A172 (cell line): Measurements from ENCODE around the gene TMEM221. TPM values are rescaled to one million over a fixed set of nuclear protein-coding genes. Genes with fewer than 3 reads are reported as not detected.

Experiments used
- DNase-seq: peaks from one replicate; pipeline ENCODE4 v3.0.0-alpha.2; 2015; ENCODE audit warnings: low spot score
- total RNA-seq: library from RNA; depleted of rRNA; stranded (reverse); fragments of >200 nt; shearing (Covaris generic); gene quantifications from 2 replicates; pipeline ENCODE4 v1.2.3, GENCODE V29; 2014

The TMEM221 gene
- total RNA-seq, 1 experiment from 2014 or later: not detected

DNA sequence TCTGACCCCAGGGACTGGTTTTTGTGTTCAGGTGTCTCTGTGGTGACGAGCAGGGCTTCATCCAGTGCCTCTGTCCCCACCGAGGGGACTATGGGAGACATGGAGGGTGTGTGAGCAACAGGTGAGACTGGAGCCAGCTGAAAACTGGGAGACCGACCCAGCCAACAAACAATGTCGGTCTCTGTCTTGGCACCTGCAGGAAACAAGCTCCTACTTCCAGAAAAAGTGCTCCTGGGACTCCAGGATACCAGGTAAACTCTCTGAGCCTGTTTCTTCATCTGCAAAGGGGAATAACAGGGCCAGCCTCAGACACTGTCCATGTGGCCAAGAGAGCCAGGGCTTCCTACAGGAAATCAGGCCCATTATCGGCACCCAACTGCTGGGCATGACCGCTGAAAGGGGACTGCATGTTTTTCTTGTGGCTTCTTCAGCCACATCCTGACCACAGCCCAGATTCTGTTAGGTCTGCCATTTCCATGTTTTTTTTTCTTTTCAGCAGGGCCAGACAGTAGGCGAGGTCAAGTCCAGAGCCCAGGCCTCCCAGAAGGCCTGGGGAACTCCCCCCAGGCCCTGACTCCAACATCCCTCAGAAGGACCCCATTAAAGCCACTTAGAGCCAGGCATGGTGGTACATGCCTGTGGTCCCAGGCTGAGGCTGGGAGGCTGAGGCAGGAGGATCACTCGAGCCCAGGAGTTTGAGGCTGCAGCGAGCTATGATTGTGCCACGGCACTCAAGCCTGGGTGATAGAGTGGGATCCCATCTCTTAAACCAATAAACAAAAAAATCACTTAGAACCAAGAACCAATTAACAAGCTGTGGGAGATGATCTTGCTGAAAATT is 42.2 kb downstream of the TMEM221 start:
- DNase-seq: peak; percentile 90

DNA sequence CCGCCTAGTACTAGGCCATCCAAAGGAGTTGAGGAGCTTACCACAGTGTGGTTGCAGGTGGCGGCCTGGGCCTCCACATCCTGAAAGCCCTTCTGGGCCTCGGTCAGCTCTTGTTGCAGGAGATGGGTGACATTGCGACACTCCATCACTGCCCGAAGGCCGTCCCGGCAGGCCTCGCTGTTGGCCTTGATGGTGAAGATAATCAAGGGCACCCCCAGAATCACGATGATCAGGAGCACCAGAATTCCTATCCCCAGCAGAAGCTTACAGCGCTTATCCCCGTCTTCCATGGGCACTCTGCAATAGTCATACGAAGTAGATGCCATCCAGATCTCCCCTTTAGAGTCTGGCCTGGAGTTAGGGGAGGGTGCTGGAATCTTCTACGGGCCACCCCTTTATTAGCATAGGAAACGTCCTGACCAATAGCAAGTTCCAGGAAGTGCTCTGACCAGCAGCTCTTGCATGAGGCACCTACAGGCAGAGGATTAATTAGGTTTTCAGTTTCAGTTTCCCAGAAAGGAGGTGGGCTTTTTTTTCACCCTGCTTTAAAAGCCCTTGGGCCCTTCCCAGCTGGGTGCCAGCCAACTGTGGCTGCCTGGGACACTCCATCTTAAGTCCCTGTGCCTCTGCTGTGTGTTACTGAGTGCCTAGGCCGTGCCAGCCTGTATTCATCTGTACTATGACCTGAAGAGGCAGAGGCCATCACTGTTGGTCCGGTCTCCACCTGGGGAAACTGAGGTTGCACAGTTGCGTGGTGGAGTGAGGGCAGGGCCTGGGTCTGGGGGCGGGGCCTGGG is 43.0 kb downstream of the TMEM221 start, which contains the start of gene BST2:
BST2 (minus strand) TSS at position 381 of the 796 bp plus-strand sequence; CDS start at position 326, 55 bp downstream.
- peak; percentile 64 for DNase-seq

DNA sequence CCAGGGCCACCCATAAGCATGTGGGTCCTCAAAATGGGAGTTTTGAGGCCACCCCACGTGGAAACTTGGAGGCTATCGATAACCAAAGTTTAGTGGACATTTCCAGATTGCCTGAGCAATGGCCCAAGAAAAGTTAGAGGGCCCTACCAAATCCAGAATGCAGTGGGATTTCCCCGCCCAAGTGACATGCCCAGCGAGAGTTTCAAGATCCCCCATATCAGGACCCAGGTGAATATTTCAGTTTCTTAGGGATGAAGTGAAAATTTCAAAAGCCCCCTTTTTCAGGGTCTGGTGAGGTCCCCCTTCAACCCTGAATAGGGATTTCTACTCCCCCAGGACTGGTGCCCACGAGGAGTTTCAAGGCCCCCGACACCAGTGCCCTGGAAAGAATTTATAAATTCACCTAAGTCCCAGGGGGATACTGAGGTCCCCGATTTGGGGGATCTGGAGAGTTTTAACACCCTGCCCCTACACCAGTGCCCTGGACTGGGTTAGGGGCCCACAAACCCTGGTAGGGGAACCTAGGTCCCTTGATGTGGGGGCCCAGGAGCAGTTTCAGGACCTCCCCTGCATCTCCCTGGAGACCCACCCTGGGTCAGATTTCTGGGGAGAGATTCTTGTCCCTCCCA is 43.7 kb downstream of the TMEM221 start:
- DNase-seq: no peak

DNA sequence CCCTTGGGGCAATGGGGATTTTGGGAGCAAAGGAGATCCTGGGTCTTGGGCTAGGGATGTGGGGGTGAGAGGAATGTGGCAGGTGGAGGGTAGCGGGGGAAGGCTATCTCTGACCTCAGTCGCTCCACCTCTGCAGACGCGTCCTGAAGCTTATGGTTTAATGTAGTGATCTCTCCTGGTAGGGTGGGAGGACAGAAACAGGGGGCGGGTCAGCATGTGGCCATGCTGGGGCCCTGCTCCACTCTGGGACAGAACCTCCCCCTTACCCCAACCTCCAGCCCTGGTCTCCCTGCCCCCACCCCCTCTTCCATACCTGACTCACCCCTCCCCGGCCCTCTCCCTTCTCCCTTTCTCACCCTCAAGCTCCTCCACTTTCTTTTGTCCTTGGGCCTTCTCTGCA is 44.5 kb downstream of the TMEM221 start:
- no peak for DNase-seq

DNA sequence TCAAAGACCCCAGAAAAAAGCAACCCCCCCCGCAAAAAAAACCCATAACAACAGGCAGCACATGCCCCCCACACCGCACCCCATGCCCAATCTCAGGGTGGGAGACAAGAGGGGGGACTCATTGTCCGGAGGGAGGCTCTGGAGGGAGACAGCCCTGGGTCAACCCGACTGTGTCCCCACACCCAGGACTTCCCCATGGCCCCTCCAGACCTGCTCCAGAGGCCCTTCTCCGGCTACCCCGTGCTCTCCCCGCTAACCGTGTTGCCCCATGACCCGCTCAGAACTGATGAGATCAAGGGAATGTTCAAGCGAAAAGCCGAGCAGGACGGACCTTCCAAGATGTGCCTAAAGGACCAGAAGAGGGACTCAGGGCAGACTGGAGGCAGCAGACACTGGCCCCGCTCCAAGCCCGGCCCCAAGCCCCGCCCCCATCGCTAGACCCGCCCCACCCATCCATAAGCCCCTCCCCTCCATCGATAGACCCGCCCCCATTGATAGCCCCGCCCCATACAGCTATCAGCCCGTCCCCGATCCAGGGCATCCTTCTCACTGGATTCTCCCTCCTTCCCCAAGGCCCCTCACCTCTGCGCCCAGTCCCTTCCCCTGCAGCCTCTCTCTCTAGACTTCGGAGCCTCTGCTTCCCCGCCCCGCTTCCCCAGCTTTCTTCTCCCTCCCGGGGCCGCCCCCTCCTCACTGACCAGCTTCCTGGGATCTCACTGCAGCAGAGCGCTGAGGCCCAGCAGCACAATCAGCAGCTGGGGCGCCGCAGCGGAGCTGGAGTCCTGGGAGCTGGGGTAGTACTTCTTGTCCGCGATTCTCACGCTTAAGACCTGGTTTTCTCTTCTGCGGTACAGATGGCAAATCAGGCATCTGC is 45.2 kb downstream of the TMEM221 start:
- DNase-seq: no peak

DNA sequence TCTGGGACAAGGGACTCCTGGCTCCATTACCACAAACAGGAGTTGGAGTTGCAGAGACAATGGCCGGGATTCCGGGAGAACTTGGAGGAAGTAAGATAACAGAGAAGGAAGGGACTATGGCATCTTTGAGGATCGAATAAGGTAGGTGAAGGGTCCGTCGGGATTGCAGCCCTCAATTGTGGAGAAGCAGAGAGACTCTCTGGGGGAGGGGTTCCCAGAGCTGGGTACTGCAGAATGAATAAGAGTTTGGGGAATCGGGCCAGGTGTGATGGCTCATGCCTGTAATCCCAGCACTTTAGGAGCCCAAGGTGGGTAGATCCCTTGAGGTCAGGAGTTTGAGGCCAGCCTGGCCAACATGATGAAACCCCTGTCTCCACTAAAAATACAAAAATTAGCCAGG is 46.8 kb downstream of the TMEM221 start:
- DNase-seq: no peak

DNA sequence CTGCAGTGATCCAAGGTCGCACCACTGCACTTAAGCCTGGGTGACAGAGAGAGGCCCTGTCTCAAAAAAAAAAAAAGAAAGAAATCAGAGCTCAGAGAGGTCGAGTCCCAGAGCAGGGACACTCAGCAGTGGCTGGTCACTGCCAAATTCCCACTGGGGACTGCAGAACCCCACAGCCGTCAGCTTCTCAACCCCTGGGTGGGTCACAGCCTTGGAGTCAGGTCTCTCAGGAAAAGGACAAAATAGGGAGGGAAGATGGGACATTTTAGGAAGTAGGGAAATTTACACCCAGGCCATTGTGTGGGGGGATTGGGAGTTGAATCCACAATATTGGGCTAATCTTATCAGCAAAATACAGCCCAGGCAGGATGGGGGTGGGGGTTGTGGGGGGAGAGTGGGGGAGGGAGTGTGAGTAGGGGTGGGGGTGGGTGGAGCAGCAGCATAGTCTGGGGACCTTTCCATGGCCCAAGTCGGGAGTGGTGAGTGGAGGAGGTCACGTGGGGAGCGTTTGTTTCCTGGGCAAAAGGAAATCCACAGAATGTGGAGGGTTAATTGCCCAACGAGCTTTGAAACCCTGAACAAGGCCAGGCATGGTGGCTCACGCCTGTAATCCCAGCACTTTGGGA is 49.5 kb downstream of the TMEM221 start:
- no peak for DNase-seq

DNA sequence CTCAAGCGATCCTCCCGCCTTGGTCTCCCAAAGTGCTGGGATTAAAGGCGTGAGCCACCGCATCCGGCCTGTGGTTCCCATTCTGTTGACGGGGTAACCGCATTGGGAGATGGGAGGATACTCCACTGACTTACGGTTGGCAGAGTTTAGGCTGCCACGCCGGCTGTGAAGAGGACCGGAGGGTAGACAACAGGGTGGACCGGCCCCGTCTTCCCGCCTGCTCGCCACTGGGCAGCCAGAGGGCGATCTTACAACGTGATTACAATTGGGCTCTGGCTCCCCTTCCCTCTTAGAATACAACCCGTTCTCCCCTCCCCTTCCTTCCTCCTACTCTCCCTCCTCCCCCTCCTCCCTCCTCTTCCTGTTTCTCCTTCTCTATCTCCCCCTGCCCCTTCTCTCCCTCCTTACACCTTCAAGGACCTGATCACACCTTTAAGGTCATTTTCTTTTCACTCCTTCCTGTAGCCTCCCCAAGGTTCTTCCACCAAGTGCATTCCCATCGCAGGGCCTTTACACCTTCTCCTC is 53.5 kb downstream of the TMEM221 start:
- DNase-seq: peak; percentile 60

DNA sequence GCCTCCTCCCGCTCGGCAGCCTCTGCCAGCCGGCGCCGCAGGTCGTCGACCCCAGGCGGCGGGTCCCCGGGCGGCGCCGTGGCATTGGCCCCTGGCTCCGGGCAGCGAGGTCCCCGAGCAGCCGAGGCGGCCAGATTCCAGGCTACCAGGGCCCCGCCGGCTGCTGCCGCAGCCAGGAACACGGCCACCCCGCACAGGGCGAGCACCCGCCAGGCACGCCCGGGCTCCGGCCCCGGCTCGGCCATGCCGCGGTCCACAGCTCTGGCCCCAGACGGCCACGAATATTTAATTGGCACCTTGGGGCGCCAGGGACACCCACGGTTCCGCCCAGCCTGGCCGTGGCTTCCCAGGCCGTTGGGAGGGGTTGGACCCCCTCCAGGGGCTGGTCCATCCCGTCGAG is 54.6 kb downstream of the TMEM221 start, which contains the start of gene CCDC194:
CCDC194 (minus strand) TSS at position 283 of the 400 bp plus-strand sequence; CDS start at position 245, 38 bp downstream.
- no peak for DNase-seq

DNA sequence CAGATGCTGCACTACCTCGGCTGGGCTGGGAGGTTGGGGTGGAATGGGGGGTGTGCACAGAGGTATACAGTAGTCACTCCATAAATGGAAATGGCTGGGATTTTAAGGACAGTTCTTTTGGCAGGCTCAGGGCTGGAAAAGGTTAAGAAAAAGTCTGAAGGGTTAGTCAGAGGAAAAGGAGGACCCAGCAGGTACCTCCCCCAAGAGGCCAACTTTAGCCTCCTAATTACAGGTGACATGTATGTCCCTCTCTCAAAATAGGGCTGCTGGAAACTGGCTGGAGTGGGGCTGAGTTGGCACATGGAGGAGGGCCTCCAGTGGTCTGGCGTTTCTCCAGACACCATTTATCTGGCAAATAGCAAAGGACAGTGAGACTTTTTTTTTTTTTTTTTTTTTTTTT is 55.5 kb downstream of the TMEM221 start:
- peak; percentile 42 for DNase-seq

DNA sequence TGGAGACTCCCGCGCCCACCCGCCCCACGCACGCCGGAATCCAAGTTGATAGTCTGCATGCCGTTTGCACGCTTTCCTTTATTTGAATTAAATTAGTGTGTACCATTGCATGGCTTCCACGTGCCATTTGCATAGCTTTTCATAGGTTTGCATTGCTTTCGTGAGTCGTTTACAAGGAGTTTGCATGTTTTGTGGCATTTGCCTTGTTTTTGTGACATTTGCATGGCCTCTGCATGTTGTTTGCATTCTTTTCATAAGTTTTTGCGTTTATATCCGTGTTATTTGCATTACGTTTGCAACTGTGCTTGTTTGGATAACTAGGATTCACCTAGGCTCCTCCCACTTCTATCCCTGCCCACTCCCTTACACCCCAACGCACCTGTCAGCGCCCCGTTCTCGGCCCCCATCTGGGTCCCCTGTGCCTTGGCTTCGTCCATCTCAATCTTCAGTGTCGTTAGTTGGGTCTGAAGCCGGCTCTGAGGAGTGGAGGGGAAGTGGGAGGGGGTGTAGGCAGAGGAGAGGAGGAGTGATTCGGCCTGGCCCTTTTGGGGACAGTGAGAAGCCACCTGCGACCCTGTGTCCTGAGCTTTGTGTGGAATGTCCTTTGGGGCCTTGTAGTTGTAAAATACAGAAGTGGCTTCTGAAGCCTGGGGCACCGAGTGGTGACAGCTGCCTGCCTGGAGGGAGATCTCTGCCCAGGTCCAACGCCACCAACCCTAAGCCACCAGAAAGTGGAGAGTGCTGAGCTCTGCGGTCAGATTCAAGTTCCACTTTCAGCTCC is 56.9 kb downstream of the TMEM221 start:
- no peak for DNase-seq

DNA sequence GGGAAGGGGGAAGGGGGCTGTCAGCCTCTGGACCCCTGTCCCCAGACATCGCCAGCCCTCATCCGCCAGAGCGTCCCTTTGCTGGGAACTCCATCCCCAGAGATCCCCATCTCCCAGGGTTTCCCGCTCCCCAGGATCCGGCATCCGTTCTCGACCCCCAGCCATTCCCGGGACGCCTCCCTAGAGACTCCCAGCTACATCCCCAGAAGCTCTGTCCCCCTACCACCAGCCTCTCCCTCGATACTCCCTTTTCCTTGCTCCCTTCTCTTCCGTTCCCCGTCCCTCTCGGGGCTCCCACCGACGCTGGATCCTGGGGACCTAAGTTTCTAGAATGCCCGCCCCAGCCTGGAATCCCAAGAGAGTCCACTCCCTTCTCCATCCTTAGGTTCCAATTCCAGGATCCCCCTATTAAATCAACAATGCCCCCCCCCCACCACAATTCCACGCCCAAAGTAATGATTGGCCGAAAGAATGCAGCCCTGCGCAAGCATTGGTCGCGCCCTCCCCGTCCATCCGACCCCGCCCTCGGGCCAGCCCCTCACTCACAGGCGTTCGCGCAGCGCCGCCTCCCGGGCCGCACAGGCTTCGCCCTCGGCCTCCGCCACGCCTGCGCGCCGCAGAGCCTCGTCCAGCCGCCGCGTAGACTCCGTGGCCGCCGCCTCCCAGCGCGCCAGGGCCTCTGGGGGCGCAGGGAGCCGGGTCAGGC is 57.6 kb downstream of the TMEM221 start:
- peak; percentile 84 for DNase-seq

DNA sequence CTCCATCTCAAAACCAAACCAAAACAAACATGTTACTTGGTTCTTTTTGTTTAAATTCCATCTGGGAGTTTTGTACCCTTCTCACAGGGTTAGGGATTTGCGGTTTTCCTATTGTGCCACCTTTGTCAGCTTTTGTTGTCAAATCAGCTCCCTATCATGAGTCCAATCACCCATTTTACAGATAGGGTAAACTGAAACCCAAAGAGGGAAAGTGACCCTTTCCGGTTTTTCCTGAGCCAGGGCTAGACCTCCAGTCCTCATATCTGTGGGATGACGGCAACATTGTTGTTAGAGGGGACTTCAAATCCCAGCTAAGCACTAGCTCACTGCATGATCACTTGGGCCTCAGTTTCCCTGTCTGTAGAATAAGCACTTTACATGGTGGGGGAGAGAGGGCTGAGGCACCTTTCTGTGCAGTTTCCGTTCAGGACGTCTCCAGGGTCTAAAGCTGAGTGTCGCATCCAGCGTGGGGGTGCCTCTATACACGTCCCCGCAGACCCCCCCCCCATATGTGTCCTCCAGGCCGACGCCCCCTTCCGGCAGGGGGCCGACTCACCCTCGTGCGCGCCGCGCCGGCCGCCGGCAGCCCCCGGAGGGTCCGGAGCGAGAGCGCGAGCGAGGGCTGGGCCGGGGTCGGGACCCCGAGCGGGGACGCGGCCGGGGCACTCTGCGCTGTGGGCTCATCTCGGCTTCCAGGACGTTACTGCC is 58.4 kb downstream of the TMEM221 start:
- no peak for DNase-seq

DNA sequence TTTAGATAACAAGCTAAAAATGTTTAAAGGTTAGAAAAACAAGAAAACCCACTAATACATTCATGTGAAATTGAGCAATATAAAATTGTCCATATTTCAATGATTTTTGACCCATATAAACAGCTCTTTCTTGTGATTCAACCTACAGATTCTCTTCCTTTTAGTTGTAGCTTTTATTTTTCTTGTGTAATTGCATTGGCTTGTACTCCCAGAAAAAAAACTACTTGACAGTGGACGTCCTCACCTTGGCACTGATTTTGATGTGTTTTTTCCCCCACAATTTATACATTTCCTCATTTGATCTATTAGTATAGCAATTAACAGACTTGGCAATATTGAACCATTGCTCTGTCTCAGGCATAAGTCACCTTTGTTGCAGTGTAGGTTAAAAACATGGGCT is 59.2 kb downstream of the TMEM221 start:
- no peak for DNase-seq

DNA sequence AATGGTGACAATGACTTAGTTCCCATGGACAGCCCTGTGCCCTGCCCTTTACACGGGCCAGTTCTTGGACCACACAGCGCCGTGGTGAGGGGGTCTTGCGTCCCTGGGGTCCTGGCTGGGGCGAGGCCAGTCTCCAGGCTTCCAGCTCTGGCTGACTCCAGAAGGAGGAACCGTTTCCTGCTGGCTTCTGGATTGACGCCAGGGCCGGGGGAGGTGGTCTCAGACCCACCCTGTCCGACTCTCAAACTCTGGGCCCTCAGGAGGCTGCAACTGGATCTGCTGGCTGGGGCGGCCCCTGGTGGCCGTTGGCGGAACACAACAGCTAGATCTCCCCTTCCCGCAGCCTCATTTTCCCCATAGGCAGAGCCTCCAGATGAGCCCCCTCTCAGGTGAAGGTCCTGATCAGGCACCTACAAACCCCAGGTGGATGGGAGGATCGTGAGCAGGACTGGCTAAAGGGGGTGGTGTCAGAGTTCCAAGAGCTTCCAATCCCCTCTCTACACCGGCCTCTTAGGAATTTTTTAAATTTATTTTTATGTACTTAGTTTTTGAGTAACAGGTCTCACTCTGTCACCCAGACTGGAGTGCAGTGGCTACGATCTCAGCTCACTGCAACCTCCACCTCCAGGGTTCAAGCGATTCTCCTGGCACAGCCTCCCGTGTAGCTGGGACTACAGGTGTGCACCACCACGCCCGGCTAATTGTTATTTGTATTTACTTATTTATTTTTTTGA is 62.4 kb downstream of the TMEM221 start:
- peak; percentile 43 for DNase-seq
